Suprapubic skin (tissue), 4 donors: ENCODE data around the gene PASK. TPM values are rescaled to one million over a fixed set of nuclear protein-coding genes. Genes with fewer than 3 reads are reported as not detected.

Experiments used
- DNase-seq, 2 donors: peaks; one replicate each; pipeline ENCODE4 v3.0.0-alpha.2; 2019; ENCODE audit warnings: low spot score in 2 of 2
- H3K27ac ChIP-seq: fragments of 200-600 bp; sonication (generic); one replicate; pipeline ENCODE4 v1.5.1; 2019
- H3K27me3 ChIP-seq: fragments of 200-600 bp; sonication (generic); one replicate; pipeline ENCODE4 v1.5.1; 2019
- H3K36me3 ChIP-seq: fragments of 200-600 bp; sonication (generic); one replicate; pipeline ENCODE4 v1.5.1; 2019
- H3K4me1 ChIP-seq: fragments of 200-600 bp; sonication (generic); one replicate; pipeline ENCODE4 v1.5.1; 2019
- H3K4me3 ChIP-seq: fragments of 200-600 bp; sonication (generic); one replicate; pipeline ENCODE4 v1.5.1; 2019; ENCODE audit warnings: mild to moderate bottlenecking
- H3K9me3 ChIP-seq: fragments of 200-600 bp; sonication (generic); one replicate; pipeline ENCODE4 v1.5.1; 2019
- EP300 ChIP-seq: sonication (generic); formaldehyde crosslinking; IDR thresholded peaks from one replicate; pipeline ENCODE4 v1.6.1; 2017; ENCODE audit warnings: antibody characterized with exemption
- POLR2A ChIP-seq, 2 donors: fragments of 450-650 bp; IDR thresholded peaks; one replicate each; pipeline ENCODE4 v1.6.1; 2017; ENCODE audit warnings: antibody characterized with exemption in 2 of 2, mild to moderate bottlenecking in 2 of 2, moderate library complexity in 2 of 2
- POLR2AphosphoS5 ChIP-seq, 3 donors: sonication (generic); formaldehyde crosslinking; IDR thresholded peaks; one replicate each; pipeline ENCODE4 v1.6.1; 2017; ENCODE audit warnings: antibody characterized with exemption in 3 of 3
- WGBS: methylation state at CpG from one replicate; pipeline ENCODE4 v1.1.5; 2018; 5-methylcytosine and 5-hydroxymethylcytosine counted together
- total RNA-seq, 4 donors: library from RNA; depleted of rRNA; stranded (reverse); fragments of >200 nt; gene quantifications; one replicate each; pipeline ENCODE4 v1.1.0, GENCODE V29; 2016
- TF ChIP-seq, protein P1 (sequence below), 2 donors: fragments of 200-600 bp in 1 of 2; fragments of 450-650 bp in 1 of 2; sonication (generic) in 1 of 2; IDR thresholded peaks; one replicate each; pipeline ENCODE4 v1.5.1; 2016 to 2019; ENCODE audit warnings: antibody characterized with exemption in 2 of 2, mild to moderate bottlenecking in 1 of 2, moderate library complexity in 1 of 2

PASK gene
- total RNA-seq, 4 donors from 2014 or later = 9.8 to 19.7 (median 14.6) TPM

DNA sequence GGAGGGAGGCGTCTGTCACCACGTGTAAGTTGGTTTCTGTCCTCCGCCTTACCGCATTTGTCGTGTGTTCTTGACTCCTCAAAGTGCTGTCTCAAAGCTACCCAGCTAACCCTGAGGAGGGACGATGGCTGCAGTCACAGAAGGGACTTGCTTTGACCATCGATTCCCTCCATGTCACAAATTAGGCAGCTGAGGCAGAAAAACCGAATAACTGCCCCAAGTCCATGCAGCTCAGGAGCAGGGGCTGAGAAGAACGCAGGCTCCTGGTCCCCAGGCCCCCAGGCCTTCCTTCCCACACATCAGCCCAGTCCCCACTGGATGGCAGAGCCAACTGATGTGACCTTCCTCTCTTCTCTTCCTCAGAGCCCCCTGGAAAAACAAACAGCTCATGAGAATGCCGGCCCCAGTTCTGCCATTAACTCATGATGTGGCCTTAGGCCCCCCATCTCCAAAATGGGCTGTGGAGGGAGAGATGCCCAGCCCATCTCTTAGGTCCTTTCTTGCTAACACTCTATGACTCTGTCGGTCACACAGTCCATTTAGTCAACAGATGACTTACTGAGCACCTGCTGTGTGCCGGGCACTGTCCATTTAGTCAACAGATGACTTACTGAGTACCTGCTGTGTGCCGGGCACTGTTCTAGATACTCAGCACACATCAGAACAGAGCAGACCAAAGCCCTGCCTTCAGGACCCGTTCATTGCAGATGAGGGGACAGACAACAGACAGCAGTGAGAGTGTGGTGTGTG lies 66.8 kb downstream of the PASK start:
- 71% methylated on average over 14 of the region's 14 CpGs for WGBS
- peaks cover 26% of the 10 kb centered on the region for H3K36me3 ChIP-seq
- H3K4me3 ChIP-seq = no peak overlapping the region
- H3K27me3 ChIP-seq = no peaks in the 10 kb centered on the region
- DNase-seq = no peak
- no peaks in the 10 kb centered on the region for H3K4me1 ChIP-seq
- H3K27ac ChIP-seq = no peak overlapping the region
- H3K9me3 ChIP-seq = no peaks in the 10 kb centered on the region
- TF ChIP-seq POLR2A (IDR thresholded peaks at IDR 0.05) (no peak), POLR2AphosphoS5 (IDR thresholded peaks at IDR 0.05) (no peak), EP300 (no peak)
- TF ChIP-seq, protein P1, sequence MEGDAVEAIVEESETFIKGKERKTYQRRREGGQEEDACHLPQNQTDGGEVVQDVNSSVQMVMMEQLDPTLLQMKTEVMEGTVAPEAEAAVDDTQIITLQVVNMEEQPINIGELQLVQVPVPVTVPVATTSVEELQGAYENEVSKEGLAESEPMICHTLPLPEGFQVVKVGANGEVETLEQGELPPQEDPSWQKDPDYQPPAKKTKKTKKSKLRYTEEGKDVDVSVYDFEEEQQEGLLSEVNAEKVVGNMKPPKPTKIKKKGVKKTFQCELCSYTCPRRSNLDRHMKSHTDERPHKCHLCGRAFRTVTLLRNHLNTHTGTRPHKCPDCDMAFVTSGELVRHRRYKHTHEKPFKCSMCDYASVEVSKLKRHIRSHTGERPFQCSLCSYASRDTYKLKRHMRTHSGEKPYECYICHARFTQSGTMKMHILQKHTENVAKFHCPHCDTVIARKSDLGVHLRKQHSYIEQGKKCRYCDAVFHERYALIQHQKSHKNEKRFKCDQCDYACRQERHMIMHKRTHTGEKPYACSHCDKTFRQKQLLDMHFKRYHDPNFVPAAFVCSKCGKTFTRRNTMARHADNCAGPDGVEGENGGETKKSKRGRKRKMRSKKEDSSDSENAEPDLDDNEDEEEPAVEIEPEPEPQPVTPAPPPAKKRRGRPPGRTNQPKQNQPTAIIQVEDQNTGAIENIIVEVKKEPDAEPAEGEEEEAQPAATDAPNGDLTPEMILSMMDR (IDR thresholded peaks at IDR 0.05) = no peak

DNA sequence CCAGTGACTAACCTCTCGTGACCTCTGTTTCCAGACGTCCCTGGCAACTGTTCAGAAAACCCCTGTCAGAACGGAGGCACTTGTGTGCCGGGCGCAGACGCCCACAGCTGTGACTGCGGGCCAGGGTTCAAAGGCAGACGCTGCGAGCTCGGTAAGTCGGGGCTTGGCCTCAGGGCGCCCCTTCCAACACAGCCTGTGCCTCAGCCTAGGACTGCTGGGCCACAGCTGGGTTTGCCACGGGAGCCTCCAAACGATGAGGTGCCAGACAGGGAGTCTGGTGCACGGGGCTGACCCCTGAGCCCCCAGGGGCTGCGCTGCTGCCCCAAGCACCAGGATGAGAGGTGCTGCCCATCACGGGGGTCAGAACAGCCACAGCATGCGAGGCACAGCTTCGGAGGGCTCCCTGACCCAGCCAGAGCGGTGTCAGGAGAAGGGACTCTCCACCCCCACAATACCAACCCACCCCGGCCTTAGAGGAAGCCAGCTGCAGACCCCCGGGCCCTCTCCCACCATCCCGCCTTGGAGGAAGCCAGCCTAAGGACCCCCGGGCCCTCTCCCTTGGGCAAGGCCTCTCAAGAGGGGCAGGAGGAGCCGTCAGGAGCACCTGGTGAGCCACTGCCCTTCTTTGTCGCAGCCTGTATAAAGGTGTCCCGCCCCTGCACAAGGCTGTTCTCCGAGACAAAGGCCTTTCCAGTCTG lies 67.5 kb downstream of the PASK start:
- TF ChIP-seq POLR2AphosphoS5 (IDR thresholded peaks at IDR 0.05) (no peak), EP300 (no peak), POLR2A (IDR thresholded peaks at IDR 0.05) (no peak)
- TF ChIP-seq, protein P1 (IDR thresholded peaks at IDR 0.05) = no peak
- H3K4me1 ChIP-seq = no peaks in the 10 kb centered on the region
- no peak overlapping the region for H3K27ac ChIP-seq
- DNase-seq = no peak
- no peak overlapping the region for H3K4me3 ChIP-seq
- WGBS = 61% methylated on average over 13 of the region's 28 CpGs
- no peaks in the 10 kb centered on the region for H3K27me3 ChIP-seq
- H3K9me3 ChIP-seq = no peaks in the 10 kb centered on the region
- H3K36me3 ChIP-seq = peaks cover 19% of the 10 kb centered on the region

DNA sequence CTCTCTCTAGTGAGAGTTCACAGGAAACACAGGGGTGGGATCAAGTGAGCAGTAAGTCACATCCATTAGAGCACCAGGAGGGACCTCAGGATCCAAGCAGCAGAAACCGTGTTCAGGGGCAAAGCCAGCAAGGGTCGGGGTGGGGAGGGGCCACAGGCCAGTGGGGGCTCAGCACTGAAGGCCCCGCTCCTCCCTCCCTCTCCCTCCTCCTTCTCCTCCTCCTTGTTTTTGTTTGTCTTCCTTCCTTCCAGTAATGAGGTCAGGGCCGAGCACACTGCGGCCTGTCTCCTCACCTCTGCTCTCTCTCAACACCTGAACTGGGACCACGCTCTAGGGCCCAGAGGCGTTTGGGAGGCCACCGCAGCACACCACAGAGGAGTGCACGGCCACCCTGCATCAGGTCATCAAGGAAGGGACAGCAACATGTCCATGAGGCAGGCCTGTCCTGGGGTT lies 68.1 kb downstream of the PASK start:
- DNase-seq = no peak
- H3K36me3 ChIP-seq = peaks cover 13% of the 10 kb centered on the region
- no peaks in the 10 kb centered on the region for H3K4me1 ChIP-seq
- no peak overlapping the region for H3K27ac ChIP-seq
- H3K9me3 ChIP-seq = no peaks in the 10 kb centered on the region
- TF ChIP-seq POLR2A (IDR thresholded peaks at IDR 0.05) (no peak), POLR2AphosphoS5 (IDR thresholded peaks at IDR 0.05) (no peak), EP300 (no peak)
- TF ChIP-seq, protein P1 (IDR thresholded peaks at IDR 0.05) = no peak
- no peak overlapping the region for H3K4me3 ChIP-seq
- 71% methylated on average over 8 of the region's 9 CpGs for WGBS
- no peaks in the 10 kb centered on the region for H3K27me3 ChIP-seq

- TF ChIP-seq POLR2A (IDR thresholded peaks at IDR 0.05) = no peak
- TF ChIP-seq POLR2AphosphoS5 (IDR thresholded peaks at IDR 0.05) = no peak
- TF ChIP-seq, protein P1 (IDR thresholded peaks at IDR 0.05) = no peak
- no peak for TF ChIP-seq EP300
- no peaks in the 10 kb centered on the region for H3K9me3 ChIP-seq
- 78% methylated on average over 11 of the region's 18 CpGs for WGBS
- peaks cover 8% of the 10 kb centered on the region for H3K36me3 ChIP-seq
- no peak overlapping the region for H3K27ac ChIP-seq
- H3K27me3 ChIP-seq = no peaks in the 10 kb centered on the region
- DNase-seq = no peak
- no peaks in the 10 kb centered on the region for H3K4me1 ChIP-seq
- no peak overlapping the region for H3K4me3 ChIP-seq
Observed at GRCh38 chr2:241080405-241081189, 68.7 kb downstream of the PASK start.
